ENCODE results near the gene TMEM61. TPM values are rescaled to one million over a fixed set of nuclear protein-coding genes. Genes with fewer than 3 reads are reported as not detected.
"Not testable (repeated sequence)": the region's sequence is repeated elsewhere in the genome, so short reads cannot be mapped to it uniquely, and the experiment has no call there.

TMEM61 gene
- not detected for polyA plus RNA-seq (2012; ENCODE audit: missing spikeins)

GRCh38 chr1:54980528-54981241 lies at the start of gene TMEM61:
TSS of gene TMEM61 (plus strand) at chr1:54980628. CDS start at chr1:54981066, 438 bp downstream.
- DNase-seq (ENCODE audit: insufficient read length): no peak
- no peak for FAIRE-seq
- no peak for TF ChIP-seq POLR2AphosphoS5 (IDR thresholded peaks at IDR 0.05; ENCODE audit: low read depth, low read length)
- no peak for TF ChIP-seq TAF1 (IDR thresholded peaks at IDR 0.05; ENCODE audit: borderline replicate concordance, low read depth, low read length)
- no peak for TF ChIP-seq POLR2A (IDR thresholded peaks at IDR 0.05; ENCODE audit: low read depth, low read length)

DNA sequence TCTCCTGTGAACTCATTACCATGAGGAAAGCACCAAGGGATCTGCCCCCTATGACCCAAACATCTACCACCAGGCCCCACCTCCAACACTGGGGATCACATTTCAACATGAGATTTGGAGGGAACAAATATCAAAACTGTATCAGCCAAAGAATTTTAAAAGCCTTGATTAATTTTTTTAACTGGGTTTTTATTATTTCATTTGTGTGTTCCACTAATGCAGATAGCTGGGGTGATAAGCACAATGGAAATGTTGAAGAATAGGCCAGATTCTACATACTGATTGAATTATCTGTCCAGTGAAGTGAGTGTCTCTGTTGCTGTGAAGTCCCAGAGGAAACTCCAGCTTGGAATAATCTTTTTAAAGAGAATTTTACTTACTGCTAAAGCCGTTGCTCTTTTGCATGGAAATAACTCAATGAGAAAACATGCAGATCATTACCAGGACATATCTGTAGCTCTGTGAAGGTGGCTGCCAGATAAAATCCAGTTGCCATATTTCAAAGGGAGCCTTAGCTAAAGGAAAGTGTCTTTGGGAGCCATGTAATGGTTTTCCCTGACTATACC lies 49.1 kb upstream of the TMEM61 start:
- FAIRE-seq (no peak), DNase-seq (ENCODE audit: insufficient read length) (no peak)
- no peak for TF ChIP-seq POLR2AphosphoS5 (IDR thresholded peaks at IDR 0.05; ENCODE audit: low read depth, low read length)
- TF ChIP-seq POLR2A (IDR thresholded peaks at IDR 0.05; ENCODE audit: low read depth, low read length): no peak
- TF ChIP-seq TAF1 (IDR thresholded peaks at IDR 0.05; ENCODE audit: borderline replicate concordance, low read depth, low read length): no peak

GRCh38 chr1:54934081-54934480 lies 46.3 kb upstream of the TMEM61 start:
- DNase-seq (ENCODE audit: insufficient read length); FAIRE-seq: not testable (repeated sequence)

- no peak for FAIRE-seq
- no peak for DNase-seq (ENCODE audit: insufficient read length)
Observed at GRCh38 chr1:54934869-54935268, 45.6 kb upstream of the TMEM61 start.

GRCh38 chr1:54936791-54937190 lies 43.6 kb upstream of the TMEM61 start:
- no peak for TF ChIP-seq POLR2AphosphoS5 (IDR thresholded peaks at IDR 0.05; ENCODE audit: low read depth, low read length)
- no peak for DNase-seq (ENCODE audit: insufficient read length)
- no peak for FAIRE-seq

More at GRCh38 chr1:54934869-54935268, 45.6 kb upstream of the TMEM61 start:
- TF ChIP-seq TAF1 (IDR thresholded peaks at IDR 0.05; ENCODE audit: borderline replicate concordance, low read depth, low read length) (no peak), POLR2A (IDR thresholded peaks at IDR 0.05; ENCODE audit: low read depth, low read length) (no peak)

DNA sequence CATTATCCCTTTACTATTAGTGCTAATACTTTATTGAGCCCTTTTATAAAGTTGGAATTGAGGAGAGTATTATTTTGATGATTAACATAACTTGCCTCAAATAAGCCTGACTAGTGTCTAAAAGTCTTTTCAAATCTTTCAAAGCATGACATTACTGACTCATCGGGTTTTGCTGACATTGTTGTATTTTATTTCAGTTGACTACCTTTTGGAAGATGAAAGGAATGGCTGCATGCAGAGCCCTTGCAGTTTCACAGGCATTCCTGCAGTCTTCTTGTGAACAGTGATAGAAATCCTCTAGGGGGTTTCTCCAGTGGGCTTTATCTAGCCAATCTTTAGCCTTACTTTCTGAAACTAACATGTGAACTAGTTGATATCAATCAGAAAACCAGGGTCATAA lies 43.0 kb upstream of the TMEM61 start:
- TF ChIP-seq POLR2A (IDR thresholded peaks at IDR 0.05; ENCODE audit: low read depth, low read length) (no peak), POLR2AphosphoS5 (IDR thresholded peaks at IDR 0.05; ENCODE audit: low read depth, low read length) (no peak), TAF1 (IDR thresholded peaks at IDR 0.05; ENCODE audit: borderline replicate concordance, low read depth, low read length) (no peak)
- DNase-seq (ENCODE audit: insufficient read length): no peak
- FAIRE-seq: no peak

DNA sequence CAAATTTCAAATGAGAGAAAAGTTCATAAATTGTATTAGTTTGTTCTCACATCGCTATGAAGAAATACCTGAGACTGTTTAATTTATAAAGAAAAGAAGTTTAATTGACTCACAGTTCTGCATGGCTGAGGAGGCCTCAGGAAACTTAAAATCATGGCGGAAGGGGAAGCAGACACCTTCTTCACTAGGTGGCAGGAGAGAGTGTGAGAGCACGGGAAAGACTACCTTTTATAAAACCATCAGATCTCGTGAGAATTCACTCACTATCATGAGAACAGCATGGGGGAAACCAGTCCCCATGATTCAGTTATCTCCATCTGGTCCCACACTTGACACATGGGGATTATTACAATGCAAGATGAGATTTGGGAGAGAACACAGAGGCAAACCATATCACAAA lies 41.5 kb upstream of the TMEM61 start:
- FAIRE-seq; DNase-seq (ENCODE audit: insufficient read length): not testable (repeated sequence)

- DNase-seq (ENCODE audit: insufficient read length): no peak
- no peak for TF ChIP-seq POLR2A (IDR thresholded peaks at IDR 0.05; ENCODE audit: low read depth, low read length)
- TF ChIP-seq POLR2AphosphoS5 (IDR thresholded peaks at IDR 0.05; ENCODE audit: low read depth, low read length): no peak
- TF ChIP-seq TAF1 (IDR thresholded peaks at IDR 0.05; ENCODE audit: borderline replicate concordance, low read depth, low read length): no peak
Observed at GRCh38 chr1:54940042-54940441, 40.4 kb upstream of the TMEM61 start.

DNA sequence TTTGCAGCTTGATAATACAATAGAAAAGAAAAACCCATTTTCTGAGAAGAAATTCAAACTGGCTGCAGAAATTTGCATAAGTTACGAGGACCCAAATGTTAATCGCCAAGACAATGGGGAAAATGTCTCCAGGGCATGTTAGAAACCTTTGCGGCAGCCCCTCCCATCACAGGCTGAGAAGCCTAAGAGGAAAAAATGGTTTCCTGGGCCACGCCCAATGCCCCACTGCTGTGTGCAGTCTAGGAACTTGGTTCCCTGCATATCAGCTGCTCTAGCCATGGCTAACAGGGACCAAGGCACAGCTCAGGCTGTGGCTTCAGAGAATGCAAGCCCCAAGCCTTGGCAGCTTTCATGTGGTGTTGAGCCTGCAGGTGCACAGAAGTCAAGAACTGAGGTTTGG lies 37.5 kb upstream of the TMEM61 start:
- DNase-seq (ENCODE audit: insufficient read length): no peak
- FAIRE-seq: no peak
- TF ChIP-seq POLR2AphosphoS5 (IDR thresholded peaks at IDR 0.05; ENCODE audit: low read depth, low read length): no peak
- TF ChIP-seq TAF1 (IDR thresholded peaks at IDR 0.05; ENCODE audit: borderline replicate concordance, low read depth, low read length): no peak
- TF ChIP-seq POLR2A (IDR thresholded peaks at IDR 0.05; ENCODE audit: low read depth, low read length): no peak

More at GRCh38 chr1:54940042-54940441, 40.4 kb upstream of the TMEM61 start:
- FAIRE-seq: no peak

- peak; percentile 48 for DNase-seq (ENCODE audit: insufficient read length)
- TF ChIP-seq POLR2AphosphoS5 (IDR thresholded peaks at IDR 0.05; ENCODE audit: low read depth, low read length) (no peak), TAF1 (IDR thresholded peaks at IDR 0.05; ENCODE audit: borderline replicate concordance, low read depth, low read length) (no peak), POLR2A (IDR thresholded peaks at IDR 0.05; ENCODE audit: low read depth, low read length) (no peak)
- peak; percentile 91 for FAIRE-seq
Observed at GRCh38 chr1:54944610-54945392, 35.6 kb upstream of the TMEM61 start.

DNA sequence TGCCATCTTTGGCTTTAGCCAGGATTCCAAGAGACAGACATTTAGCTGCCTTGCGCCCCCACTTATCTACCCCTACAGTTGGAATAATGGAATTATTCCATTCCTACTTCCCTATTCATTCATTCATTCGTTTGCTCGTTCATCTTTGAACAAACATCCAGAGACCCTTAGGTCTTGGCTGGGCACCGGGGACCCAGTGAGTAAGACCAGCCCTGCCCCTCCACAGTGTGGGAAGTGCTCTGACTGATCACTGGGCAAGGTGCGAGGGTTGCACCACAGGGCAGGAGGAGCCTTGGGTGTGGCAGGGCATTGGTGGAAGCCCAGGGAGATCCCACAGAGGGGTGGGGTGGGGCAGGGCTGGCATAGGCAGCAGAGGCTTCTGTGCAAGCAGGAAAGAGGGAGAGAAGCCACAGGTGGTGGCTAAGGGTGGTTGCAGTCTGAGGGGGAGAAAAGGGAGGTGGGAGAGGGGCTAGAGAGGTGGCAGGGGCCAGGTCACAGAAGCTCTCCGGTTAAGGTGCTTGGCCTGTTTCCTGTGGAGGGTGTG lies 35.0 kb upstream of the TMEM61 start:
- TF ChIP-seq POLR2A (IDR thresholded peaks at IDR 0.05; ENCODE audit: low read depth, low read length) (no peak), TAF1 (IDR thresholded peaks at IDR 0.05; ENCODE audit: borderline replicate concordance, low read depth, low read length) (no peak), POLR2AphosphoS5 (IDR thresholded peaks at IDR 0.05; ENCODE audit: low read depth, low read length) (no peak)
- FAIRE-seq (no peak), DNase-seq (ENCODE audit: insufficient read length) (no peak)

DNA sequence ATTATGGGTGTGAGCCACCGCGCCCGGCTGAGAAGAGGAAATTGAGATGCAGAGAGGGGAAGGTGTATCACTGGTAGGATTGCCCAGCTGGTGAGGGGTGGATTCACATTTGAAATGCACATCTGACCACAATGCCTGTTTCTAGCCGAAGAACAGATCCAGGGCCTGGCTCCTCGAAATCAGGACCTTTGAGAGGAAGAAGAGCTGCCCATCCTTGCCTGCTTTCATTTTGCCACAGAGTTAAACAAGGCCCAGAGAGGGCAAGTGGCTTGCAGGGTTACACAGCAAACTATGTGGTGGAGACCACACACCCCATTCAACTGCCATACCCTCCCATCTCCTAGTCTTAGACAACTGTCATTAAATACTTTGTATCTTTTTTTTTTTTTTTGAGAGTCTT lies 32.9 kb upstream of the TMEM61 start:
- FAIRE-seq (no peak), DNase-seq (ENCODE audit: insufficient read length) (no peak)
- TF ChIP-seq TAF1 (IDR thresholded peaks at IDR 0.05; ENCODE audit: borderline replicate concordance, low read depth, low read length) (no peak), POLR2AphosphoS5 (IDR thresholded peaks at IDR 0.05; ENCODE audit: low read depth, low read length) (no peak), POLR2A (IDR thresholded peaks at IDR 0.05; ENCODE audit: low read depth, low read length) (no peak)

Measured in GM12892 (cell line).